ENCODE results near the gene B3GNT8.

The B3GNT8 gene

DNA sequence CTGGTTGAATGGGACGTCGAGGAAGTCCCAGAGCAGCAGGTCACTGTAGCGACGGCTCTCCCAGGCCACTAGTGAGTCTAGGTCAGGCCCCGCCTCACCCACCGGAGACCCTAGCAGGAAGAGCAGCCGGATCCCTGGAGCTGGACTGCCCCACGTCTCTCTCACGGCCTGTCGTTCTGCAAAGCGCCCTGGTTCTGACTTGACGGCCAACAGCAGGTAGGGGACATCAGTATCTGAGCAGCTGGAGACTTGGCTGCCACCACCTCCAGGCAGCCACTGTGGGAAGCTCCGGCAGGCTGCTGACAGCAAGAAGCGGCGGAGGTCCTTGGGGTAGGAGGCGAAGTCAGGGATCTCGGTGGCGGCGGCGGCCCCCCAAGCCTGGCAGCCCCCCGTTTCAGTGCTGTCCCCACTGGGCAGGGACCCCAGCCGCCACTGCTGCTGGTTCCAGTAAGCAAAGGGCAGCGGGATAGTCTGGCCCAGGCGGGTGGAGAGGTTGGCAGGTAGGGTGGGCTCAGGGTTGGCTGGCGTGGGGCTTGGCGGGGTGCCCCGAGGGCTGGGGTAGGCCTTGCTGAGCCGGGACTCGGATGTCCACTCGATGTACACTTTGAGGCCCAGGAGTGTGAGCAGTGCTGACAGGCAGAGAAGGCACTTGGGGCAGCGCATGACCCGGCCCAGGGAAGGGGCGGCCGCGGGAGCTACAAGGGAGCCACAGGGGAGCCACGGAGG is 895 bp downstream of the B3GNT8 start:
- TF ChIP-seq, protein P1, sequence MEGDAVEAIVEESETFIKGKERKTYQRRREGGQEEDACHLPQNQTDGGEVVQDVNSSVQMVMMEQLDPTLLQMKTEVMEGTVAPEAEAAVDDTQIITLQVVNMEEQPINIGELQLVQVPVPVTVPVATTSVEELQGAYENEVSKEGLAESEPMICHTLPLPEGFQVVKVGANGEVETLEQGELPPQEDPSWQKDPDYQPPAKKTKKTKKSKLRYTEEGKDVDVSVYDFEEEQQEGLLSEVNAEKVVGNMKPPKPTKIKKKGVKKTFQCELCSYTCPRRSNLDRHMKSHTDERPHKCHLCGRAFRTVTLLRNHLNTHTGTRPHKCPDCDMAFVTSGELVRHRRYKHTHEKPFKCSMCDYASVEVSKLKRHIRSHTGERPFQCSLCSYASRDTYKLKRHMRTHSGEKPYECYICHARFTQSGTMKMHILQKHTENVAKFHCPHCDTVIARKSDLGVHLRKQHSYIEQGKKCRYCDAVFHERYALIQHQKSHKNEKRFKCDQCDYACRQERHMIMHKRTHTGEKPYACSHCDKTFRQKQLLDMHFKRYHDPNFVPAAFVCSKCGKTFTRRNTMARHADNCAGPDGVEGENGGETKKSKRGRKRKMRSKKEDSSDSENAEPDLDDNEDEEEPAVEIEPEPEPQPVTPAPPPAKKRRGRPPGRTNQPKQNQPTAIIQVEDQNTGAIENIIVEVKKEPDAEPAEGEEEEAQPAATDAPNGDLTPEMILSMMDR (IDR thresholded peaks at IDR 0.05): no peak
- H3K27ac ChIP-seq: no peak overlapping the region

DNA sequence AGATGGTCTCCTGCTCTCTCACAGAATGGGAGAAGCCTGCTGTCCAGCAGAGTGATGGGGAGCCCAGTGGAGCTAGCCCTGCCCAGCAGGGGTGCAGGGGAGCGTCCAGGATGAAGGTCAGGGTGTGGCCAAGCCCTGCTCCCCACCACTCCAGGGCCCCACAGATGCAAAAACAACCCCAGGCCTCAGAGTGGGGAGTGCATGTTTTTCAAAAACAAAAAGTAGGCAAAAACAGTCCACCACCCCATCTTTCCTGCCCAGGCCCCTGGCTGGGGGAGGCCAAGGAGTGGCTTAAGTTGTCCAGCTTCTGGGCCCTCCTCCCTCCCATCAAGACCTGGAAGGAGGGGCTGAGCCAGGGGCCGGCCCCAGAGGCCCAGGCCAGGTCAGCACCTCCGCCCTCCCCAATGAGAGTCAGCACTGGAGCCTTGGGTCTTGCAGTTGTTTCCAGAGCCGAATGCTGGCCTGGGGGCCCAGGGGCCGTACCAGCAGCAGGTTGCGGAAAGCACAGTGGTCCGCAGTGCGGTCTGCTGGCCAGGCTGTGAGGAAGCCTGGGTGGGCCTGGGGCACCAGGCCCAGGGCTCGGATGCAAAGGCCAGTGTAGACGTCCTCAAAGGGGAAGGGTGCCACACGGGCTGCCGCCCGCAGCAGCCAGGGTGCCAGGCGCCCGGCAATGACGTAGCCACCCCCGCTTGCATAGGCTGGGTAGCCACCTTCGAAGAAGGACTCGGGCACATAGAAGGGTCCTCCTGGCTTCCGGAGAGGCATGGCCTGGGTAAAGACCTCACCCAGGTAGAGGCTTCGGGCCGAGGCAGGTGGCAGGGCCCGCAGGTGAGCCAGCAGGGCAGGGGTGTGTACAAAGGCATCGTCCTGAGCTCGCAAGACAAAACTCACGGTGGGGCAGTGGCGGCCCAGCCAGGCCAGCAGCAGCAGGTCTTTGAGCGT is 1.7 kb downstream of the B3GNT8 start:
- no peak overlapping the region for H3K27ac ChIP-seq

GRCh38 chr19:41424335-41425173 is 2.6 kb downstream of the B3GNT8 start:
- no peak for TF ChIP-seq ZFX (IDR thresholded peaks at IDR 0.05; ENCODE audit: borderline replicate concordance)
- TF ChIP-seq, protein P1 (IDR thresholded peaks at IDR 0.05): no peak

More for the DNA sequence above, 1.7 kb downstream of the B3GNT8 start:
- TF ChIP-seq, protein P1 (IDR thresholded peaks at IDR 0.05): no peak
- TF ChIP-seq ZFX (IDR thresholded peaks at IDR 0.05; ENCODE audit: borderline replicate concordance): no peak

GRCh38 chr19:41422955-41423354 is 4.2 kb downstream of the B3GNT8 start:
- TF ChIP-seq, protein P1 (IDR thresholded peaks at IDR 0.05): no peak
- no peak overlapping the region for H3K27ac ChIP-seq

More at GRCh38 chr19:41424335-41425173, 2.6 kb downstream of the B3GNT8 start:
- H3K27ac ChIP-seq: no peak overlapping the region

DNA sequence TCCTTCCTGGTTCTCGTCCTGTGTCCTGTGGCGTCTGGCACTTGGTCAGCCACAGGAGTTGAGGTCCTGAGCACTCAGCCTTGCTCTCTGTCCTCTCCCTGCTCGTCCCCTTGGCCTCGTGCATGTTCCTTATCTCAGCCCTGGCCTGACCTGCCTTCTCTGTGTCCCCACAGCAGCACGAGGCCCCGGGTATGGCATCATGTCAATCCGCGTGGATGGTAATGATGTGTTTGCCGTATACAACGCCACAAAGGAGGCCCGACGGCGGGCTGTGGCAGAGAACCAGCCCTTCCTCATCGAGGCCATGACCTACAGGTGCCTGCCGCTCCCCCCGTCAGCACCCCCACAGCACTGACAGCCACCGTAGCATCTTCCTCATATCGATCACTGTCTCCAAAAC is 4.7 kb downstream of the B3GNT8 start:
- no peak overlapping the region for H3K27ac ChIP-seq
- TF ChIP-seq, protein P1 (IDR thresholded peaks at IDR 0.05): no peak
- TF ChIP-seq ZFX (IDR thresholded peaks at IDR 0.05; ENCODE audit: borderline replicate concordance): no peak

- TF ChIP-seq ZFX (IDR thresholded peaks at IDR 0.05; ENCODE audit: borderline replicate concordance): no peak
- TF ChIP-seq, protein P1 (IDR thresholded peaks at IDR 0.05): no peak
- no peak overlapping the region for H3K27ac ChIP-seq
Observed at GRCh38 chr19:41421973-41422372, 5.2 kb downstream of the B3GNT8 start.

All from 22Rv1 (cell line).